K562 (cell line): Measurements from ENCODE around the gene ABLIM1. TPM values are rescaled to one million over a fixed set of nuclear protein-coding genes. Genes with fewer than 3 reads are reported as not detected.

Experiments
- ATAC-seq: fragments of 200-7000 bp; cut with Tn5 transposase; 3 replicates; pipeline ENCODE4 v1.9.1; 2020; ENCODE audit warnings: moderate library complexity
- BruUV-seq: library from RNA; stranded (reverse); fragments of 400-500 nt; replicated peaks from 2 replicates; lab custom pipeline; 2021; lab: Mats Ljungman, UMichigan
- CTCF ChIA-PET: fragments of 300-600 bp; formaldehyde crosslinking; extraction: SDS; loops from one replicate; lab custom pipeline; 2021; ENCODE audit warnings: low intra/inter-chr PET ratio; lab: Yijun Ruan, JAX
- POLR2A ChIA-PET: fragments of 300-600, 350-650 bp; sonication (Branson Sonifier 250); formaldehyde crosslinking; extraction: SDS; loops from one replicate; lab custom pipeline; 2021; ENCODE audit warnings: antibody characterized with exemption, inconsistent platforms; lab: Yijun Ruan, JAX
- DNase-seq, 4 experiments: peaks; one replicate each; pipeline versions ENCODE4 v3.0.0 to v3.0.0-alpha.2; 2011 to 2018; ENCODE audit warnings: low spot score in 3 of 4, mixed read lengths in 3 of 4; ENCODE audit errors: extremely low read depth in 1 of 4
- FAIRE-seq: peaks from 2 replicates; lab custom pipeline; 2011; peaks lifted over from hg19 to GRCh38; lab: Jason Lieb, UNC
- H2AFZ ChIP-seq: 2 replicates; pipeline ENCODE4 v1.6.0; 2011; ENCODE audit warnings: low read depth, low read length, control low read depth, inconsistent platforms
- H3K27ac ChIP-seq: fragments of 200-600 bp; 3 replicates; pipeline ENCODE4 v1.8.0; 2011; ENCODE audit warnings: low read depth, mild to moderate bottlenecking, control low read depth, inconsistent platforms, low read length, moderate library complexity, mixed read lengths; ENCODE audit errors: extremely low read depth
- H3K27me3 ChIP-seq, 2 experiments: fragments of 300-600 bp in 1 of 2; 2 replicates in 1 of 2; 3 replicates in 1 of 2; pipeline versions ENCODE4 v1.6.0 to v1.8.0; 2011; ENCODE audit warnings: inconsistent platforms in 2 of 2, low read length in 2 of 2, mild to moderate bottlenecking in 1 of 2, mixed read lengths in 1 of 2, moderate library complexity in 1 of 2; ENCODE audit not compliant: control insufficient read depth in 2 of 2, insufficient read depth in 2 of 2
- H3K36me3 ChIP-seq: fragments of 300-600 bp; 3 replicates; pipeline ENCODE4 v1.8.0; 2011; ENCODE audit warnings: mild to moderate bottlenecking, low read length, inconsistent platforms; ENCODE audit not compliant: control insufficient read depth, insufficient read depth
- H3K4me1 ChIP-seq, 2 experiments: fragments of 200-600 bp in 1 of 2; replicated peaks in 1 of 2; 2 replicates in 1 of 2; 3 replicates in 1 of 2; pipeline versions ENCODE4 v1.5.1 to v1.8.0; 2011; ENCODE audit warnings: inconsistent platforms in 2 of 2, low read length in 2 of 2, mild to moderate bottlenecking in 1 of 2, mixed read lengths in 1 of 2, moderate library complexity in 1 of 2; ENCODE audit not compliant: control insufficient read depth in 2 of 2, insufficient read depth in 2 of 2
- H3K4me2 ChIP-seq: 2 replicates; pipeline ENCODE4 v1.6.1; 2011; ENCODE audit warnings: low read length, control low read depth, inconsistent platforms, mixed read lengths; ENCODE audit not compliant: insufficient read depth
- H3K4me3 ChIP-seq: fragments of 200-600 bp; sonication (generic), shearing (Covaris generic); 2 replicates; pipeline ENCODE4 v1.5.1; 2016; ENCODE audit warnings: control low read depth, inconsistent platforms
- H3K79me2 ChIP-seq: fragments of 200-600 bp; 3 replicates; pipeline ENCODE4 v1.8.0; 2011; ENCODE audit warnings: low read length, inconsistent platforms; ENCODE audit not compliant: control insufficient read depth, insufficient read depth
- H3K9ac ChIP-seq, 2 experiments: 2 replicates each; pipeline versions ENCODE4 v1.6.0 to v1.6.1; 2011; ENCODE audit warnings: low read depth in 2 of 2, low read length in 2 of 2, control low read depth in 1 of 2, inconsistent platforms in 1 of 2, mild to moderate bottlenecking in 1 of 2, mixed read lengths in 1 of 2; ENCODE audit not compliant: insufficient read depth in 1 of 2
- H3K9me1 ChIP-seq: one replicate; pipeline ENCODE4 v1.6.0; 2011; ENCODE audit warnings: inconsistent platforms, mild to moderate bottlenecking, low read length, moderate library complexity; ENCODE audit not compliant: control insufficient read depth, insufficient read depth
- H3K9me3 ChIP-seq: replicated peaks from 2 replicates; pipeline ENCODE4 v1.5.1; 2011; ENCODE audit warnings: low read depth, low read length, inconsistent platforms; ENCODE audit not compliant: control insufficient read depth, insufficient read depth
- H4K20me1 ChIP-seq: replicated peaks from 2 replicates; pipeline ENCODE4 v1.6.1; 2011; ENCODE audit warnings: low read length, inconsistent platforms, mixed read lengths; ENCODE audit not compliant: control insufficient read depth, insufficient read depth
- ATF3 ChIP-seq, 2 experiments: fragments of 450-650 bp in 1 of 2; sonication (generic) in 1 of 2; formaldehyde crosslinking in 1 of 2; IDR thresholded peaks in 1 of 2; conservative IDR thresholded peaks in 1 of 2; 2 replicates each; pipeline versions ENCODE4 v1.6.1 to v1.8.1; 2016 to 2023; ENCODE audit warnings: mild to moderate bottlenecking in 2 of 2, moderate library complexity in 2 of 2, inconsistent platforms in 1 of 2, missing genetic modification reagents in 1 of 2
- CGGBP1 ChIP-seq: fragments of 250-450 bp; sonication (Bioruptor Pico); IDR thresholded peaks from 2 replicates; pipeline ENCODE4 v1.9.0; 2021; ENCODE audit warnings: mild to moderate bottlenecking
- GTF2F1 ChIP-seq: IDR thresholded peaks from 2 replicates; pipeline ENCODE4 v1.6.1; 2011; ENCODE audit warnings: low read depth, low read length, improper control_type of control experiment
- HDAC6 ChIP-seq: IDR thresholded peaks from 2 replicates; pipeline ENCODE4 v1.6.1; 2012; ENCODE audit warnings: low read depth, mild to moderate bottlenecking, control low read depth, inconsistent platforms, low read length, moderate library complexity
- KDM5B ChIP-seq: fragments of 200-600 bp; sonication (generic); IDR thresholded peaks from 2 replicates; pipeline ENCODE4 v1.6.1; 2012; ENCODE audit warnings: low read depth, mild to moderate bottlenecking, moderate library complexity, low read length, control low read depth, inconsistent platforms; ENCODE audit not compliant: insufficient replicate concordance
- RAD51 ChIP-seq: fragments of 450-650 bp; IDR thresholded peaks from 2 replicates; pipeline ENCODE4 v1.7.1; 2016; ENCODE audit warnings: low read depth, mild to moderate bottlenecking, borderline replicate concordance
- SIN3A ChIP-seq, 2 experiments: fragments of 150-350 bp in 1 of 2; IDR thresholded peaks; 2 replicates each; pipeline ENCODE4 v1.6.1; 2011 to 2016; ENCODE audit warnings: borderline replicate concordance in 2 of 2, low read depth in 2 of 2, low read length in 2 of 2, mild to moderate bottlenecking in 2 of 2, moderate library complexity in 2 of 2; ENCODE audit not compliant: control insufficient read depth in 1 of 2
- TRIM24 ChIP-seq, 2 experiments: fragments of 450-650 bp; IDR thresholded peaks; 2 replicates each; pipeline ENCODE4 v1.6.1; 2016
- ZBED1 ChIP-seq: IDR thresholded peaks from 2 replicates; pipeline ENCODE4 v1.6.1; 2014
- ZC3H8 ChIP-seq: fragments of 450-650 bp; IDR thresholded peaks from 2 replicates; pipeline ENCODE4 v1.6.1; 2017
- ZNF133 ChIP-seq: fragments of 250-450 bp; sonication (Bioruptor Pico); IDR thresholded peaks from 2 replicates; pipeline ENCODE4 v1.4.0; 2020; ENCODE audit warnings: mild to moderate bottlenecking
- ZNF174 ChIP-seq: fragments of 250-450 bp; sonication (Bioruptor Pico); IDR thresholded peaks from 2 replicates; pipeline ENCODE4 v1.4.0; 2020; ENCODE audit warnings: mild to moderate bottlenecking
- WGBS: fragments of 100-300 bp; shearing (Covaris generic); methylation state at CpG from one replicate; pipeline ENCODE4 v1.1.6; 2016; ENCODE audit warnings: low coverage, mixed read lengths; ENCODE audit not compliant: insufficient coverage; ENCODE audit errors: missing lambda C conversion rate; 5-methylcytosine and 5-hydroxymethylcytosine counted together
- in situ Hi-C: fragments of 300-500 bp; cut with MboI; formaldehyde crosslinking; loops from 4 replicates; pipeline ENCODE4 v1.15.0; 2018; ENCODE audit warnings: inconsistent platforms, mixed read lengths
- intact Hi-C: fragments of 100-400 bp; cut with micrococcal nuclease; formaldehyde crosslinking; loops from 2 replicates; pipeline ENCODE4 v1.14.2; 2022
- polyA plus RNA-seq, 8 experiments: library from polyadenylated mRNA; depleted of rRNA in 4 of 8; stranded (reverse) in 5 of 8; unstranded in 3 of 8; fragments of >200 nt; fragmentation: Nextera tagmentation in 2 of 8; fragmentation: Illumina TruSeq in 1 of 8; extraction: Ambion mirVana in 2 of 8; extraction: Trizol in 1 of 8; gene quantifications; 2 replicates each; pipeline versions ENCODE4 v1.2.1 to v1.2.3, GENCODE V29; 2011 to 2014; ENCODE audit warnings: inconsistent platforms in 1 of 8, missing spikeins in 1 of 8
- total RNA-seq, 7 experiments: library from RNA; depleted of rRNA in 6 of 7; stranded (reverse); fragments of >200 nt in 6 of 7; fragmentation: Illumina TruSeq in 2 of 7; extraction: Trizol in 2 of 7; gene quantifications; 2 replicates each; pipeline versions ENCODE4 v1.2.1 to v1.2.3, GENCODE V29; 2011 to 2021; ENCODE audit warnings: low replicate concordance in 1 of 7
- TF ChIP-seq, protein P1 (sequence below): fragments of 250-450 bp; sonication (Bioruptor Pico); IDR thresholded peaks from 2 replicates; pipeline ENCODE4 v1.9.0; 2021; ENCODE audit warnings: mild to moderate bottlenecking, inconsistent platforms

ABLIM1 gene
- total and polyA plus RNA-seq, 9 of the 15 experiments (the other 6 are each of a cell fraction or from before 2014, with no cell fraction given) = 0.07 to 0.49 (median 0.14) TPM; not detected in 6

- POLR2A ChIA-PET = no interaction called here
- Histone ChIP-seq H3K4me1 (no peaks in the 10 kb centered on the region), H4K20me1 (no peaks in the 10 kb centered on the region), H3K36me3 (no peaks in the 10 kb centered on the region), H3K9me3 (no peaks in the 10 kb centered on the region), H3K4me3 (no peak overlapping the region), H3K9ac (no peak overlapping the region), H3K9me1 (no peaks in the 10 kb centered on the region), H3K79me2 (no peaks in the 10 kb centered on the region), H3K4me2 (no peak overlapping the region), H3K27me3 (peaks cover 0 to 3% of the 10 kb centered on the region in 2 experiments; a peak in 1 of 5 replicates), H3K27ac (no peak overlapping the region), H2AFZ (no peak overlapping the region)
- WGBS = 2% methylated on average over 7 of the region's 11 CpGs
- DNase-seq = no peak
- FAIRE-seq = no peak
- in situ Hi-C loops (no loop called here), intact Hi-C loops (loop anchor here (2.0 to 10.0 kb wide), 4 partner anchors 77 to 405 kb away; no protein-coding TSS in a partner anchor)
- no TSS peak for BruUV-seq
- no peak for ATAC-seq
- CTCF ChIA-PET = no interaction called here
- TF ChIP-seq ZC3H8 = no peak
- TF ChIP-seq ATF3 (IDR thresholded peaks at IDR 0.05) = no peak
- TF ChIP-seq ATF3 (CRISPR knock-in tag; conservative IDR thresholded peaks at IDR 0.05) = no peak
- no peak for TF ChIP-seq SIN3A (IDR thresholded peaks at IDR 0.05; ENCODE audit: borderline replicate concordance in 2 of 2, control insufficient read depth in 1 of 2, low read depth in 2 of 2, low read length in 2 of 2)
- TF ChIP-seq CGGBP1 (CRISPR knock-in tag) = no peak
- no peak for TF ChIP-seq HDAC6
- no peak for TF ChIP-seq TRIM24 (IDR thresholded peaks at IDR 0.05)
- TF ChIP-seq ZNF174 (CRISPR knock-in tag) = no peak
- no peak for TF ChIP-seq ZBED1
- no peak for TF ChIP-seq KDM5B
- TF ChIP-seq GTF2F1 = no peak
- TF ChIP-seq RAD51 = no peak
- TF ChIP-seq, protein P1, sequence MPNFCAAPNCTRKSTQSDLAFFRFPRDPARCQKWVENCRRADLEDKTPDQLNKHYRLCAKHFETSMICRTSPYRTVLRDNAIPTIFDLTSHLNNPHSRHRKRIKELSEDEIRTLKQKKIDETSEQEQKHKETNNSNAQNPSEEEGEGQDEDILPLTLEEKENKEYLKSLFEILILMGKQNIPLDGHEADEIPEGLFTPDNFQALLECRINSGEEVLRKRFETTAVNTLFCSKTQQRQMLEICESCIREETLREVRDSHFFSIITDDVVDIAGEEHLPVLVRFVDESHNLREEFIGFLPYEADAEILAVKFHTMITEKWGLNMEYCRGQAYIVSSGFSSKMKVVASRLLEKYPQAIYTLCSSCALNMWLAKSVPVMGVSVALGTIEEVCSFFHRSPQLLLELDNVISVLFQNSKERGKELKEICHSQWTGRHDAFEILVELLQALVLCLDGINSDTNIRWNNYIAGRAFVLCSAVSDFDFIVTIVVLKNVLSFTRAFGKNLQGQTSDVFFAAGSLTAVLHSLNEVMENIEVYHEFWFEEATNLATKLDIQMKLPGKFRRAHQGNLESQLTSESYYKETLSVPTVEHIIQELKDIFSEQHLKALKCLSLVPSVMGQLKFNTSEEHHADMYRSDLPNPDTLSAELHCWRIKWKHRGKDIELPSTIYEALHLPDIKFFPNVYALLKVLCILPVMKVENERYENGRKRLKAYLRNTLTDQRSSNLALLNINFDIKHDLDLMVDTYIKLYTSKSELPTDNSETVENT = no peak
- no peak for TF ChIP-seq ZNF133
Measured at GRCh38 chr10:114471906-114472876, 185.9 kb downstream of the ABLIM1 start.
